NCI-H1436 (cell line): ENCODE measurements around the gene RPA3.
"Not testable (repeated sequence)": the region's sequence is repeated elsewhere in the genome, so short reads cannot be mapped to it uniquely, and the experiment has no call there.

ENCODE experiments used
- DNase-seq: peaks from one replicate; lab custom pipeline; 2025; lab: John Stamatoyannopoulos, UW

RPA3 gene

GRCh38 chr7:7694542-7694941 is 23.9 kb downstream of the RPA3 start:
- no peak for DNase-seq

DNA sequence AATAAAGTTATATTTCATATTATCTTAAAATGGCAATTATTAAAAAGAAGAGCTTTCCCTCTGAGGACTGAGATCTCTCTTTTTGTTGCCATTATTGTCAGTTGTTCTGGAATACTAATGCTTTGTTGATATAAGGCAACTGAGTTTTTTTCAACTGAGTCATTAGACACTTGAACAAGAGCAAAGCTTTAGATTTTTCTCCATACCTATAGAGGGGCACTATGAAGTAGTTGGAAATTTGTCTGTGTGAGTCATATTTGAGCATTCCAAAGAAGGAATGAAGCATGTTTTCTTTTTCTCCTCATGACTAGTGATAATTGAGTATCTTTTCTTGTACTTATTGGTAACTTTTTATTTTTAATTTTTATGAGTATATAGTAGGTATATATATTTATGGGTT is 24.5 kb downstream of the RPA3 start:
- DNase-seq = no peak

- no peak for DNase-seq
Observed at GRCh38 chr7:7688956-7689355, 29.5 kb downstream of the RPA3 start.

DNA sequence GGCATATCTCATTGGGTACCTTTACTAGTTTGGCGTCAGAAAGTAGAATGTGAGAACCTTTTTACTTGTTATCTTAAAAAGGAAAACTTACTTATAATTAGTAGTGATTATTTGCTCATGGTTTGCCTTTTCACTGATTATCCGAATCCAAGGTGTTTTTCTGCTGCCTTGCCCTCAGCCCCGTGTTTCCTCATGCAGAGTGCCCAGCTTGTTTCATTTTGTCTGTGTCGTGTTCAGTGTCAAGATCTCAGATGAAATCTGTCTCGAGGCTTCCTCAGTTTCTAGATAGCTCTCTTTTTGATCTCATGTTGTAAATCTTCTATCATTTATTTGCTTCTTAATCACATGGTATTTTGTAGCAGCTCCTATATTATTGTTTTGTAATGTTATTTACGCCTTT is 30.1 kb downstream of the RPA3 start:
- no peak for DNase-seq

GRCh38 chr7:7687800-7688199 is 30.6 kb downstream of the RPA3 start:
- DNase-seq = no peak

DNA sequence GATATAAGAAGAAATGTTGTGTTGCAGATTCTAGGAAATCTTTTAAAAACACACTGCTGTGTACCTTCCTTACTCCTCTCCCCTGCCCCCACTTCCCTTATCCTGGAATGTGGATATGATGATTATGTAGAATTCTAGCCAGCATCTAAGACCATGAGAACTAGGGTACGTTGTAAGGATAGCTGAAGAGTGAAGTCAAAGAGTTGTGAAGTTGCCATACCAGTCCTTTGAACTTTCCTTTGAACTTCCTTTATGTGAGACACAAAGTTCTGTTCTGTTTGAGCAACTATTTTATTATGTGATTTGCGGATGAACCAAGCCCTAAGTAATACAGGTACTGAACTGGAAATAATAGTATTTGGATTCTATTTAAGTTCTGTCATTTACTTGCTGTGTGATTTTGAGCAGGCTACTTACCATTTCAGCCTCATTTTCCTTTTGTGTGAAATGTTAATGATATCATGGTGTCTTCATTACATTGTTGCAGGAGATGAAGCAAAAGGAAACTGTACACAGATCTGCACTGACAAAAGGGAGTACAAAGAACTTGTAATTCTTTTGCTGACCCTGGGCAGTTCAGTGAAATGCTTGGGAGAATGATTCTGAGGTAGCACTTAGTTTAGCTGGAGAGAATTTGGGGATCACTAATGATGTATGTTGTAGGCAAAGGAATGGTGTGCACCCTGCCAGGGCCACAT is 31.4 kb downstream of the RPA3 start:
- DNase-seq = no peak

DNA sequence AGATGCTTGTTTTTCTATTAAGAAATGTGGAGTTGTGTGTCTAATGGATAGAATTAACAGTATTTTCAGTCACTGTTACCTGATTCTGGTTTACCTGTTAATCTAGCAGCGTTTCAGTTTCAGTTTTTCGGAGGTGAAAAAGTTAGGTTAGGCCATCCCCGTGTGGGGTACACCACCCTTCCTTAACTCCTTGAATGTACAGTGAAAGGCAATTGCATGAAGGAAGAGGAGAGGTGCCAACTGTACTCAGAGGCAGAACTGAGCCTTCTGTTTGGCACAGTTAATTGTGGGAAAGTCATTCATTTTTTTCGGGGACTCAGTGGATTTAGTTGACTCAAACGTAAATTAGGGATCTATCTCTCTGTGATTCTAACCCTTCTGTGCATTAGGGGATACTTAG is 35.5 kb downstream of the RPA3 start:
- no peak for DNase-seq

- DNase-seq = peak; percentile 42
Observed at GRCh38 chr7:7681936-7682329, 36.5 kb downstream of the RPA3 start.

DNA sequence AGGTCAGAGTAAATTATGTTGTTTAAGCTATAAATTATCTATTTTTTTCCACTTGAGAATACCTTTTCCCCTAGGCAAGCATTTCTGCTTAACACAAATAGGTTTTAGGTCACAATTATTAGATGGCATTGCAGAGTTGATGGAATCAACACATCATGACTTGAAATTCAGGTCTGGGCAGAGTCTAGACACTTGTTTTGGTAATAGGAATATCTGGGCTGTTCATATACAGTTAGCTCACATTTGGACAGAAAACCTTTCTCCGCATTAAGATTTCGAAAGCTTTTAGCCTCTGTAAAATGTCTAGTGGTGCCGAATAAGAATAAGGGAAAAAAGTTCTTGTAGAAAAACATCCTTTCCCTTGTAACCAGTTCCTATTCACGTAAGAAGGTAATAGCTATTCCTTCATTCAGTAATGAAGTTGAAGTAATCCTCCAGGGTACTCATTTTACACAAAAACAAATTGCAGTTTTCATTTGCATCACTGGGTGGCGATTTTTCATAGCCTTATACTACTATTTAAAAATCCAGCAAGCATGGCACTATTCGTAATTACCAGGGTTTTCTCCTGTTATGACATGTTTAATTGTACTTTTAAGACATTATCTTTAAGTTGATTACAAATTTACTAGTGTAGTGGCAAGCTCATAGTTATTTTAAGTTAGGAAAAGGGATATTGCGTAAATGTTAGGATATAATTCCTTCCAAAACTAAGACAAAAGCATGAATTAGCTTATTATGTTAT is 37.0 kb downstream of the RPA3 start:
- DNase-seq = peak; percentile 91

DNA sequence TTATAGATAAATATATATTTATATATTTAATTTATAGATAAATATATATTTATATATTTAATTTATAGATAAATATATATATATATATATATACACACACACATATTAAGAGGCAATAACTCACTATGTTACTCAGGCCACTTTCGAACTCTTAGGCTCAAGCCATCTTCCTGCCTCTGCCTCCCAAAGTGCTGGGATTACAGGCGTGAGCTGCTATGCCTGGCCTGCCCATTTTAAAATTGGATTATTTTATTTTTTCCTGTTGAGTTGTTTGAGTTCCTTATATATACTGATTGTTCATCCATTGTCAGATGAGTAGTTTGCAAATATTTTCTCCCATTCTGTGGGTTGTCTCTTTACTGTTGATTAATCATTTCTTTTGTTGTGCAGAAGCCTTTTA is 38.8 kb downstream of the RPA3 start:
- DNase-seq = not testable (repeated sequence)

- DNase-seq = no peak
Observed at GRCh38 chr7:7675686-7676085, 42.7 kb downstream of the RPA3 start.

- no peak for DNase-seq
Observed at GRCh38 chr7:7673240-7673550, 45.2 kb downstream of the RPA3 start.

DNA sequence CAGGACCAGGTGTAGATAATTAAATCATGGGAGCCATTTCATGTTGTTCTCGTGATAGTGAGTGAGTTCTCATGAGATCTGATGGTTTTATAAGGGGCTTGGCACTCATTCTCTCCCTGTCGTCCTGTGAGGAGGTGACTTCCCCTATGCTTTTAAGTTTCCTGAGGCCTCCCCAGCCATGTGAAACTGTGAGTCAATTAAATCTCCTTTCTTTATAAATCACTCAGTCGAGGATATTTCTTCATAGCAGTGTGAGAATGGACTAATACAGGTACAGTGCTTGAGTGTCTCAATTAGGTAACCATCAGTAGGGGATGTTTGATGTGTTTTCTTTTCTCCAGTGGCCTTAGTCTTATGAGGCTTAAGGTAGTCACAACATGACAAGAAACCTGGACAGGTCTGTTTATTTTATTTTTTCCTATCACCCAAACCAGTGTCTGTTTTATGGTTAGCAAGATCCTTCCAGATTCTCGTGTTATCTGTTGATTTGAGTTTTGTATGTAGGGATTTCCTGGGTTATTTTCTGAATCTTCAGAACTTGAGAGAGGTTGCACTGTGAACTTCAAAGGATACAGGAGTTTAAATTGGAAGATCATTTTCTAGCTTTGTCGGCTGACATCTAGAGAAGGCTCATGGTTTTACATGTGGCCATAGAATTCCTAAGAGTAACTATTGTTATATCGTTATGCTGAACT is 45.7 kb downstream of the RPA3 start:
- no peak for DNase-seq

DNA sequence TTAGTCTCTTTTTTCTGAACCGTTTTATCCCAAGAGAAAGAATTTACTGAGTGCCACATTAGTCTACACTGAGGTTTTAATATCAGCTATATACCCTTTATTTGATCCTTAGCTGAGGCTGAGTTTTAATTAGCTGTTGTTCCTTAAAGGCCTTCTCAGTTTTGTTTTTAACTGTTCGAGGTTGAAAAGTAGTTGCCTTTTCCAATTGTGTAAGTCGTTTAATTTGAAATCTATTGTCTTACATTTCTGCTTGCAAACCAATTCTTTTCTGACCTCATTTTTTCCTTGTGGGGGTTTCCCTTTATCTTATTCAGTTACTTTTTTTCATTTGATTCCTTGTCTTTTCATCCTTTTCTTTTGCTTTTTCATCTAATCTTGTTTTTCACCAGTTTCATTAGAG is 47.0 kb downstream of the RPA3 start:
- DNase-seq = no peak

- no peak for DNase-seq
Observed at GRCh38 chr7:7670490-7670889, 47.9 kb downstream of the RPA3 start.

GRCh38 chr7:7668706-7669105 is 49.7 kb downstream of the RPA3 start:
- no peak for DNase-seq

DNA sequence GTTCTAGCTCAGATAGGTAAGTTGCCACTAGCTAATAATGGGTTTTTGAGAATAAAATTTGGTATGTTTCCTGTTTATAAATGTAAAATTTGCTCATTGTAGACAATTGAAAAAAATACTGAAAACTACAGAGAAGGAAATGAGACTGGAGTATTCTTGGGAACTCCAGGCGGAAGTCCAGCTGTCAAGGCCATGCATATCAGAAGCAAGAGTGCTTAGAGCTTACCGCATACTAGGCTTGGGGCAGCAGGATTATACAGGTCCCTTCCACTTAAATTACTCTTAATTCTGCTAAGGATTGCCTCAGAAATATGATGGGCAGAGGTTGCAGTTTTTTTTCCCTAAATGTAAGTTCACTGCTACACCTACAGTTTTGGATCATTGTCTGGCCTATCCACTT is 51.2 kb downstream of the RPA3 start:
- no peak for DNase-seq

DNA sequence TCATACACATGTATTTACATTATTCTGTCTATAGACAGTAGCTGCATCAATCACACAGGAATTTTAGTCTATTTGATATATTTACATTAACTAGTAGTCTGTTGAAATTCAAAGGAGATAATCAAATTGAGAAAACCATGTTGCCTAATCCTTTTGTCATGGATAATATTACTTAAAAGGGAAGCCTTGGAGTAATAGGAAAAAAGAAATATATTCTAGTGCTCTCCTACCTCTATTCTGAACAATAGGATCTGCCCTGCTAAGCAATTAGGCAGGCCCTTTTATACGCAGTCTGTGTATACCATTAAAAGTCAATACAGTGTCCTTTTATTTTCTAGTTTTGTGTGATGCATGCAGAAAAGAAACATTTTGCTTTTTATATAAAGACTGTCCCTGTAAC is 53.4 kb downstream of the RPA3 start:
- no peak for DNase-seq

DNA sequence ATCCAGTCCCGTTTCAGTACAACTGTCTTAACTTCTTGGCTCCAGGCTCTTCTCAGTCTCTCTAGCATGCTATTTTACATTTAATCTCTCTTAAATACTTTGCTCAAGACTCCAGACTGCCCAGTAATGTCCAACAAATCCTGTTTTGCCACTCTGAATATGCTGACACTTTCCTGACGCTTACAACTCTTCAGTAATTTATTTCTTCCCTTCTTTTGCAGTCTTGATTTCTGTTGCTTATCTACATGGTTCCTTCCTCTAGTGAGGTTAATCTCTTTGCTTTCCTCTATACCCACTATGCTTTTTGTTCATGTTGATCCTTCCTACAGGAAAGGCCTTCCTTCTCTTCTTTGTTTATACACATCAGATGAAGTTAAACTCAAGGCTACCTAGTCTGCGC is 54.1 kb downstream of the RPA3 start:
- no peak for DNase-seq

- no peak for DNase-seq
Observed at GRCh38 chr7:7662527-7662926, 55.9 kb downstream of the RPA3 start.

DNA sequence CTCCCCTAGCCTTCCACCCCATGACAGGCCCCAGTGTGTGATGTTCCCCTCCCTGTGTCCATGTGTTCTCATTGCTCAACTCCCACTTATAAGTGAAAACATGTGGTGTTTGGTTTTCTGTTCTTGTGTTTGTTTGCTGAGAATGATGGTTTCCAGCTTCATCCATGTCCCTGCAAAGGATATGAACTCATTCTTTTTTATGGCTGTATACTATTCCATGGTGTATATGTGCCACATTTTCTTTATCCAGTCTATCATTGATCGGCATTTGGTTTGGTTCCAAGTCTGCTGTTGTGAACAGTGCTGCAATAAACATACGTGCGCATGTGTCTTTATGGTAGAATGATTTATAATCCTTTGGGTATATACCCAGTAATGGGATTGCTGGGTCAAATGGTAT is 61.9 kb downstream of the RPA3 start:
- not testable (repeated sequence) for DNase-seq

- DNase-seq = no peak
Observed at GRCh38 chr7:7654964-7655715, 63.3 kb downstream of the RPA3 start.
